BJ (cell line): ENCODE data around the gene LAMC2. TPM values are rescaled to one million over a fixed set of nuclear protein-coding genes. Genes with fewer than 3 reads are reported as not detected.
A peak's percentile ranks its signal among the peaks of the same experiment; 100 is the strongest.

Experiments
- CTCF ChIA-PET: fragments of 350-600 bp; formaldehyde crosslinking; extraction: SDS; loops from one replicate; lab custom pipeline; 2021; ENCODE audit warnings: antibody characterized with exemption, inconsistent platforms; lab: Yijun Ruan, JAX
- POLR2A ChIA-PET: fragments of 300-600 bp; sonication (Branson Sonifier 250); formaldehyde crosslinking; extraction: SDS; loops from one replicate; lab custom pipeline; 2021; ENCODE audit warnings: antibody characterized with exemption; lab: Charles Lee
- DNase-seq: peaks from one replicate; pipeline ENCODE4 v3.0.0-alpha.2; 2011; ENCODE audit warnings: low read depth
- H3K27me3 ChIP-seq: 2 replicates; pipeline ENCODE4 v1.6.0; 2011; ENCODE audit warnings: low read length; ENCODE audit not compliant: control insufficient read depth, insufficient read depth
- H3K36me3 ChIP-seq: 2 replicates; pipeline ENCODE4 v1.5.1; 2011; ENCODE audit warnings: low read length; ENCODE audit not compliant: control insufficient read depth, insufficient read depth
- H3K4me3 ChIP-seq: 2 replicates; pipeline ENCODE4 v1.5.1; 2011; ENCODE audit warnings: low read depth, mild to moderate bottlenecking, control low read depth, low read length
- polyA plus RNA-seq: library from polyadenylated mRNA; depleted of rRNA; stranded (reverse); fragments of >200 nt; gene quantifications from 2 replicates; pipeline ENCODE4 v1.2.3, GENCODE V29; 2011
- TF ChIP-seq, protein P1 (sequence below): IDR thresholded peaks from 2 replicates; pipeline ENCODE4 v1.5.1; 2011; ENCODE audit warnings: low read depth, mild to moderate bottlenecking, control low read depth, inconsistent platforms, low read length, moderate library complexity; ENCODE audit not compliant: insufficient read depth

Gene LAMC2
- polyA plus RNA-seq, 1 experiment, result 0.70 TPM

DNA sequence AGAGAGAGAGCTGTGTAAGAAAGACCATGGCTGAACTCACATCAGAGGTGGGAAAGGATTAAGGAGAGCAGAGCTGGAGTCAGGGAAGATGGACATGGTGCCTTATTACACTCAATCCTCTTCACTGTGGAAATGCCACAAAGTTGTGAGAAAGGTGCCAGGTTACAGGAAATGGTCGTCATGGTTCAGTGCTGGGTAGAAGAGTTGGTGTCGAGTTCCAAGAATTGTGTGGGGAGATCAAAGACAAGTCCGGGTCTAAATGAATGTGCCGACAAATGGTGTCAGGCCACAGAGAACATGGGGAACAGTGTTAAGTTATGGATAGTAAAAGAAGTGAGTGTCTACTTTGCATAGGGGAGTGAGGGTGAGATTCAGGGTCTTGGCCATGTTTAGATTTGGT is 40.9 kb downstream of the LAMC2 start:
- POLR2A ChIA-PET, result no interaction called here
- no peak for DNase-seq
- CTCF ChIA-PET, result interaction anchor here (0.6 to 2.0 kb wide), 10 partner anchors 11 to 268 kb away, joined by 3 to 8 read pairs (median 4); no protein-coding TSS in a partner anchor
- Histone ChIP-seq H3K27me3 (no peaks in the 10 kb centered on the region), H3K4me3 (no peak overlapping the region), H3K36me3 (no peaks in the 10 kb centered on the region)
- TF ChIP-seq, protein P1, sequence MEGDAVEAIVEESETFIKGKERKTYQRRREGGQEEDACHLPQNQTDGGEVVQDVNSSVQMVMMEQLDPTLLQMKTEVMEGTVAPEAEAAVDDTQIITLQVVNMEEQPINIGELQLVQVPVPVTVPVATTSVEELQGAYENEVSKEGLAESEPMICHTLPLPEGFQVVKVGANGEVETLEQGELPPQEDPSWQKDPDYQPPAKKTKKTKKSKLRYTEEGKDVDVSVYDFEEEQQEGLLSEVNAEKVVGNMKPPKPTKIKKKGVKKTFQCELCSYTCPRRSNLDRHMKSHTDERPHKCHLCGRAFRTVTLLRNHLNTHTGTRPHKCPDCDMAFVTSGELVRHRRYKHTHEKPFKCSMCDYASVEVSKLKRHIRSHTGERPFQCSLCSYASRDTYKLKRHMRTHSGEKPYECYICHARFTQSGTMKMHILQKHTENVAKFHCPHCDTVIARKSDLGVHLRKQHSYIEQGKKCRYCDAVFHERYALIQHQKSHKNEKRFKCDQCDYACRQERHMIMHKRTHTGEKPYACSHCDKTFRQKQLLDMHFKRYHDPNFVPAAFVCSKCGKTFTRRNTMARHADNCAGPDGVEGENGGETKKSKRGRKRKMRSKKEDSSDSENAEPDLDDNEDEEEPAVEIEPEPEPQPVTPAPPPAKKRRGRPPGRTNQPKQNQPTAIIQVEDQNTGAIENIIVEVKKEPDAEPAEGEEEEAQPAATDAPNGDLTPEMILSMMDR, result no peak

DNA sequence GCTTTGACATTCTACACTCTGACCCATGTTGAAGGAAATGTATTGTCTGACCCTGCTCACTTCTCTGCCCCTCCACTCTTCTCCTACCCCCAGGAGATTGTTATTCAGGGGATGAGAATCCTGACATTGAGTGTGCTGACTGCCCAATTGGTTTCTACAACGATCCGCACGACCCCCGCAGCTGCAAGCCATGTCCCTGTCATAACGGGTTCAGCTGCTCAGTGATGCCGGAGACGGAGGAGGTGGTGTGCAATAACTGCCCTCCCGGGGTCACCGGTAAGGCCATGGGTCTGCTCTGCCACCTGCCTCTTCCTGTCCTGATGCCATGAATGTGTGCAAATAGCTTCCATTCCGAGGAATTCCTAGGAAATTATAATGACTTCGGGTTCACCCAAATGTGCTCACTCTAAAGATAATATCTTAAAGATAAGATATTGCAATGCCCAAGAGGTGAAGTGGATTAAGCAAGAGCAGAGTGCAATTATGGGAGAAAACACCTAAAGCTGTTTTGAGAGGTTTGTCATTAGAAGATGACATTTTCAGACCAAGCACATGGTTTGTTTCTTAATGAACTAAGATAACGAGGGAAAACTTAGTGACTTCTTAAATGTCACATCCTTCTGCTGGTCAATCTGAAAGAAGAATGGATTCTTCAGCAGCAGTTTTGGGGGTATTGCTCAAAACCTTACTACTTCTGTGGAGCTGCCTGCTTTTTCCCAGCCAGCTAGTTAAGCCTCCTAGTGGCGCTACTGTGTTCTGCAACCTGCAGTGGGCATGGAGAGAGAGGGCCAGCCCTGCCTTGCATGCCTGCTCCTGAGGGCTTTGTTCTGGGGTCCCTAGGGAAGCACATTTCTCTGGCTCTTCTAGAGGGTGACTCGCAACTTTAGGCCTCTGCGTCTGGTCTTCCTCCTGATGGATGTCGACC is 41.6 kb downstream of the LAMC2 start:
- ChIA-PET POLR2A (no interaction called here), CTCF (interaction anchor here (0.6 to 2.0 kb wide), 29 partner anchors 10 to 269 kb away, joined by 3 to 11 read pairs (median 3); no protein-coding TSS in a partner anchor)
- no peak for DNase-seq
- Histone ChIP-seq H3K4me3 (no peak overlapping the region), H3K36me3 (no peaks in the 10 kb centered on the region), H3K27me3 (no peaks in the 10 kb centered on the region)
- TF ChIP-seq, protein P1, result peak; percentile 68

DNA sequence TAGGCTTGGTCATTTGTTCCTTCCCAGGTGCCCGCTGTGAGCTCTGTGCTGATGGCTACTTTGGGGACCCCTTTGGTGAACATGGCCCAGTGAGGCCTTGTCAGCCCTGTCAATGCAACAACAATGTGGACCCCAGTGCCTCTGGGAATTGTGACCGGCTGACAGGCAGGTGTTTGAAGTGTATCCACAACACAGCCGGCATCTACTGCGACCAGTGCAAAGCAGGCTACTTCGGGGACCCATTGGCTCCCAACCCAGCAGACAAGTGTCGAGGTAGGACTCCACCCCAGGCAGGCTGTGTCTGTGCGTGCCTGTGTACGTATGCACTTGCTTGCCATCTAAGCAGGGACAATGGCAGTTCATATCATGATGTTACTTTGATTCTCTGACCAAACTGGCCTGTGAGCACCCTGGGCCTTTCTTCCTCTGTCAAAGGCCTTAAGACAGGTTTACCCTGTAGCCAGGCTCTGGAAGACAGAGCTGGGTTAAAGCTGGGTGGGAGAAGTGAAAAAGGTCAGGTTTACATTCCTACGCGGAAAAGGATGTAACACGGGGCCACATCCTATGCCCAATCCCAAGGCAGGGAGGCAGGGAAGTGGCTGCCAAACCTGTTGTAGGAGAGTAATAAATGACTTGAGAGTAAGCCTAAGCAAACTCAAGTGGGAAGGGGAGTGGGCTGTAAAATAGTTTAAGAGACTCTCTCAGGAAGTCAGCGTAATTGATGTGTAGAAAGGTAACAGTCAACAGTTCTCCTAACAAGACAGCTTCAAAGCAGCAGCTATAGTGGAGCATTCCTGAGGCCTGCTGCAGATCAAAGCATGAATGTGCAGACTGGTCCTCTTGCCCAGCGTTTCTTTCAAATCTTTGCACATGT is 42.5 kb downstream of the LAMC2 start:
- ChIA-PET CTCF (interaction anchor here (0.8 to 2.0 kb wide), 22 partner anchors 10 to 270 kb away, joined by 3 to 11 read pairs (median 3); no protein-coding TSS in a partner anchor), POLR2A (no interaction called here)
- H3K27me3 ChIP-seq, result no peaks in the 10 kb centered on the region
- H3K36me3 ChIP-seq, result no peaks in the 10 kb centered on the region
- TF ChIP-seq, protein P1, result no peak
- H3K4me3 ChIP-seq, result no peak overlapping the region
- no peak for DNase-seq

DNA sequence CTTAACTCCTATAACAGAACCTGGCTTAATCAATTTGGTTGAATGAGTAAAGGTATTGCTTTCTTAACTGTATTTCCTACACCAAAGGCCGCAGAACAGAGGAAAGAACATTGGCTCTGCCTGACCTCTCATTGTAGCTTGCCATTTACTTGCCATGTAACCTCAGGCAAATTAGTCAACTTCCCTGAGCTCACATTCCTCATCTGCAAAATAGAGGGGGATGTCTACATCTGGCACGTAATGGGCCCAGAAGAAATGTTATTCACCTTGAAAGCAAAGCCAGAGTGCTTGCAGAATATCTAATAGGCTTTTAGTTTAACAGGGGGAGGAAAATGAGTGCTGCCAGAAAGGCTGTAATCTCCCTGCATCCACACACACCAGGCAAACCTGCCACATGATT is 44.3 kb downstream of the LAMC2 start:
- Histone ChIP-seq H3K4me3 (no peak overlapping the region), H3K27me3 (no peaks in the 10 kb centered on the region), H3K36me3 (no peaks in the 10 kb centered on the region)
- POLR2A ChIA-PET, result no interaction called here
- TF ChIP-seq, protein P1, result no peak
- CTCF ChIA-PET, result interaction anchor here (0.6 to 1.1 kb wide), 3 partner anchors 52 to 191 kb away, joined by 3 to 4 read pairs (median 3); no protein-coding TSS in a partner anchor
- no peak for DNase-seq
